ENCODE measurements around the gene RTF2. TPM values are rescaled to one million over a fixed set of nuclear protein-coding genes. Genes with fewer than 3 reads are reported as not detected.

The RTF2 gene
- total and polyA plus RNA-seq, 4 donors: 68.1 to 95.9 (median 77.5) TPM

DNA sequence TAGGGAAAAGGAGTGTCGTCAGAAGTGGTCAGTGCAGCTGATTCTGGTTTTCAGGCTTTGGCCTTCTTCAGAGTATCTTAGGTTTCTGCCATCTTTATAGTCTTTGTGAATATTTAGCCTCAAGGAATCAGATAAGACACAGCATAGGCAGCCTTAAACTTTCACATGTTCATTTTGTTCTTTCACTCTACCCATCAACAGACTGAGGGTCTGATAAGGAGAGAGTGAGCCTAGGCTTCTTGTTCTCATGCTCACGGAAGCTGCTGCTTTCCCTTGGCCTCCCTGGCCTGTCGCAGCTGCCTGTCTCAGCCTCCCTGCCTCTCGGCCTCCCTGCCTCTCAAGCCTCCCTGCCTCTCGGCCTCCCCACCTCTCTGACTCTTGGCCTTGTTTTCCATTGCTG, 20.1 kb downstream of the RTF2 start:
- no peak overlapping the region for H3K27ac ChIP-seq (ENCODE audit: low read depth in 1 of 2, low read length in 2 of 2)
- DNase-seq: no peak
- 94 to 95% methylated on average over 5 of the region's 5 CpGs for WGBS, 2 donors
- no peaks in the 10 kb centered on the region for H3K4me1 ChIP-seq (ENCODE audit: control insufficient read depth in 1 of 2, insufficient read depth in 2 of 2, low read length in 2 of 2)
- intact Hi-C loops (cut with DNase I): no loop called here
- no peaks in the 10 kb centered on the region for H3K9me3 ChIP-seq (ENCODE audit: control insufficient read depth, low read length)
- peaks cover 2 to 3% of the 10 kb centered on the region in 2 donors for H3K36me3 ChIP-seq (ENCODE audit: control insufficient read depth in 1 of 2, insufficient read depth in 2 of 2, low read length in 1 of 2)
- H3K4me3 ChIP-seq (ENCODE audit: low read length in 2 of 2): no peak overlapping the region
- no peak for ATAC-seq (ENCODE audit: low FRiP score)
- H3K27me3 ChIP-seq (ENCODE audit: control insufficient read depth in 1 of 2, insufficient read depth in 2 of 2, low read length in 1 of 2): no peaks in the 10 kb centered on the region

DNA sequence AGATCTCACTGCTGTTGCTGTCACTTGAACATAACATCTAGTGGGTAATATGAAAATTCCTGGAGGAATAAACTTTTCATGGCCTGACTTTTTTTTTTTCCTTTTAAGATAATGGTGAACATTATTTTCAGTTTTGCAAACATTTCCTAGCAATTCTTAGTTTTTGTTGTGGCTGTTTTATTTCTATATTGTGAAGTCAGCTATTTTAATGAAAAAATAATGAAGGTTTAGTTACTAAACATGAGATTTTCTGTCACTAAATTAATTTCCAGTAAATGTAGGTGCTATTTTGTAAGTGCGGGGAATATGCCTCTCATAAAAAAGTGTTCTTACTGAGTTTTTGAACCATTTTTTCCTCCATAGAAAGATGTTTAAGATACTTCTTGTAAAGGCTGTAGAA, 32.7 kb downstream of the RTF2 start:
- Histone ChIP-seq H3K36me3 (ENCODE audit: control insufficient read depth in 1 of 2, insufficient read depth in 2 of 2, low read length in 1 of 2) (no peaks in the 10 kb centered on the region), H3K27ac (ENCODE audit: low read depth in 1 of 2, low read length in 2 of 2) (no peak overlapping the region), H3K4me3 (ENCODE audit: low read length in 2 of 2) (no peak overlapping the region), H3K27me3 (ENCODE audit: control insufficient read depth in 1 of 2, insufficient read depth in 2 of 2, low read length in 1 of 2) (no peaks in the 10 kb centered on the region), H3K4me1 (ENCODE audit: control insufficient read depth in 1 of 2, insufficient read depth in 2 of 2, low read length in 2 of 2) (no peaks in the 10 kb centered on the region), H3K9me3 (ENCODE audit: control insufficient read depth, low read length) (no peaks in the 10 kb centered on the region)
- DNase-seq (no peak), ATAC-seq (ENCODE audit: low FRiP score) (no peak)
- WGBS, 2 donors: 99 to 100% methylated on average over 1 of the region's 1 CpG
- intact Hi-C loops (cut with DNase I): no loop called here

- Histone ChIP-seq H3K4me3 (ENCODE audit: low read length in 2 of 2) (no peak overlapping the region), H3K27ac (ENCODE audit: low read depth in 1 of 2, low read length in 2 of 2) (no peak overlapping the region), H3K27me3 (ENCODE audit: control insufficient read depth in 1 of 2, insufficient read depth in 2 of 2, low read length in 1 of 2) (no peaks in the 10 kb centered on the region), H3K4me1 (ENCODE audit: control insufficient read depth in 1 of 2, insufficient read depth in 2 of 2, low read length in 2 of 2) (no peaks in the 10 kb centered on the region), H3K36me3 (ENCODE audit: control insufficient read depth in 1 of 2, insufficient read depth in 2 of 2, low read length in 1 of 2) (no peaks in the 10 kb centered on the region), H3K9me3 (ENCODE audit: control insufficient read depth, low read length) (no peaks in the 10 kb centered on the region)
- no peak for ATAC-seq (ENCODE audit: low FRiP score)
- intact Hi-C loops (cut with DNase I): no loop called here
- WGBS, 2 donors: 86 to 90% methylated on average over 8 of the region's 8 CpGs
- DNase-seq: no peak
Observed at GRCh38 chr20:56503916-56504315, 35.5 kb downstream of the RTF2 start.

- Histone ChIP-seq H3K27me3 (ENCODE audit: control insufficient read depth in 1 of 2, insufficient read depth in 2 of 2, low read length in 1 of 2) (no peaks in the 10 kb centered on the region), H3K36me3 (ENCODE audit: control insufficient read depth in 1 of 2, insufficient read depth in 2 of 2, low read length in 1 of 2) (no peaks in the 10 kb centered on the region), H3K4me3 (ENCODE audit: low read length in 2 of 2) (no peak overlapping the region), H3K27ac (ENCODE audit: low read depth in 1 of 2, low read length in 2 of 2) (no peak overlapping the region), H3K4me1 (ENCODE audit: control insufficient read depth in 1 of 2, insufficient read depth in 2 of 2, low read length in 2 of 2) (no peaks in the 10 kb centered on the region), H3K9me3 (ENCODE audit: control insufficient read depth, low read length) (no peaks in the 10 kb centered on the region)
- ATAC-seq (ENCODE audit: low FRiP score) (no peak), DNase-seq (no peak)
- intact Hi-C loops (cut with DNase I): no loop called here
- WGBS, 2 donors: 82 to 83% methylated on average over 9 of the region's 9 CpGs
Observed at GRCh38 chr20:56504373-56505005, 36.1 kb downstream of the RTF2 start.

GRCh38 chr20:56506103-56506502, 37.7 kb downstream of the RTF2 start:
- whole genome bisulfite sequencing, 2 donors: 60 to 64% methylated on average over 3 of the region's 3 CpGs
- ATAC-seq (ENCODE audit: low FRiP score) (no peak), DNase-seq (no peak)
- Histone ChIP-seq H3K4me1 (ENCODE audit: control insufficient read depth in 1 of 2, insufficient read depth in 2 of 2, low read length in 2 of 2) (no peaks in the 10 kb centered on the region), H3K4me3 (ENCODE audit: low read length in 2 of 2) (no peak overlapping the region), H3K27me3 (ENCODE audit: control insufficient read depth in 1 of 2, insufficient read depth in 2 of 2, low read length in 1 of 2) (no peaks in the 10 kb centered on the region), H3K9me3 (ENCODE audit: control insufficient read depth, low read length) (no peaks in the 10 kb centered on the region), H3K36me3 (ENCODE audit: control insufficient read depth in 1 of 2, insufficient read depth in 2 of 2, low read length in 1 of 2) (no peaks in the 10 kb centered on the region), H3K27ac (ENCODE audit: low read depth in 1 of 2, low read length in 2 of 2) (no peak overlapping the region)
- intact Hi-C loops (cut with DNase I): no loop called here

DNA sequence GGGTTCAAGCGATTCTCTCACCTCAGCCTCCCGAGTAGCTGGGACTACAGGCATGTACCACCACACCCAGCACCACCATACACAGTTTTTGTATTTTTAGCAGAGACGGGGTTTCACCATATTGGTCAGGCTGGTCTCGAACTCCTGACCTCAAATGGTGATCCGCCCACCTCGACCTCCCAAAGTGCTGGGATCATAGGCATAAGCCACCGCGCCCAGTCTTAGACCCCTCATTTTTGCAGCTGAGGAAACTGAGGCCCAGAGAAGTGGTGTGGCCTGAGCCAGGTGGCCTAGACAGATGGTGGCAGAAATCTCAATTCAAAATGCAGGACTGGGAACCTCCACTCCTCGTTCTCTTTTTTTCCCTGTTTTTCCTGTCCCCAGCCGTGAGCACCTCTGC, 43.5 kb downstream of the RTF2 start:
- DNase-seq (no peak), ATAC-seq (ENCODE audit: low FRiP score) (no peak)
- no peaks in the 10 kb centered on the region for H3K27me3 ChIP-seq (ENCODE audit: control insufficient read depth in 1 of 2, insufficient read depth in 2 of 2, low read length in 1 of 2)
- H3K9me3 ChIP-seq (ENCODE audit: control insufficient read depth, low read length): no peaks in the 10 kb centered on the region
- no peaks in the 10 kb centered on the region for H3K4me1 ChIP-seq (ENCODE audit: control insufficient read depth in 1 of 2, insufficient read depth in 2 of 2, low read length in 2 of 2)
- H3K4me3 ChIP-seq (ENCODE audit: low read length in 2 of 2): no peak overlapping the region
- WGBS, 2 donors: 95 to 97% methylated on average over 10 of the region's 10 CpGs
- H3K36me3 ChIP-seq (ENCODE audit: control insufficient read depth in 1 of 2, insufficient read depth in 2 of 2, low read length in 1 of 2): no peaks in the 10 kb centered on the region
- intact Hi-C loops (cut with DNase I): no loop called here
- H3K27ac ChIP-seq (ENCODE audit: low read depth in 1 of 2, low read length in 2 of 2): no peak overlapping the region

DNA sequence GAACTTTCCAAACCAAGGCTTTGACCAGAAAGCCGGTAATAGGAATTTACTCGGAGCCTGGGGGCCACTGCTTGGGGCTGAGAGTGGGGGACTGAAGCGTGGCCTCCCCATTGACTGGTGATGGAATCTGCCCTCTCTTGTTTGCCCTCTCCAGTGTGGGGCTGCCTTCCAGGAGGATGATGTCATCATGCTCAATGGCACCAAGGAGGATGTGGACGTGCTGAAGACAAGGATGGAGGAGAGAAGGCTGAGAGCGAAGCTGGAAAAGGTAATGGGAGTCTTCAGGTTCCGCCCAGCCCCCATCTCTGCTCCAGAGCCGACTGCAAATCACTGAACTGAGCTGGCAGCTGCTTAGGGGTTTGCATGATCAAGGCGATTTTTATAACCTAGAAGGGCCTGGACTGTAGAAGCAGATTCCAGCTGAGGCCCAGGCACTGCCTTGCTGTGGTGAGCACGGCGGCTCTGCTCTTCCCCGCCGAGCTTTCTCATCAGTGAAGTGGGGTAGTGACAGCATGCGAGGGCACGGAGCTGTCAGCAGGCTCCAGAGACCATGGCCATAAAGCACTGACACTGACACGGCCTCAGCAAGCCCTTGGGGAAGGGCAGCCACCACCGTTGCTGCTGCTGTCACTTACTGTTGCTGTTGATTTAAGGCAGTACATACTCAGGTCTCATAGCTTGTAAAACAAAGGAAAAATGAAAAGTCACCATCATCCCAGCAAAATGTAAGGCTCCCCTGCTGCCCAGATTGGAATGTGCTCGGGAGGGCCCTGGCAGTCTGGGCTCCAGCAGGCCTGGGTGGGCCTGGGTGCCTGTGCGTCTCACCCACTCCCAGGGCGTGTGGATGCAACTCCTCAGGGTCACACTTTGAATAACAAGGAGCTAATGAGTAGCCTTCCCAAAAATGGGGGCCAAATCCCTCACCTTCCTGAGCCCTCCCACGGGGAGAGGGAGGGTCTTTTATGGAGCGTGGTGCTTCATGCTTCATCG, 45.0 kb downstream of the RTF2 start:
- Histone ChIP-seq H3K27ac (ENCODE audit: low read depth in 1 of 2, low read length in 2 of 2) (no peak overlapping the region), H3K4me1 (ENCODE audit: control insufficient read depth in 1 of 2, insufficient read depth in 2 of 2, low read length in 2 of 2) (no peaks in the 10 kb centered on the region), H3K4me3 (ENCODE audit: low read length in 2 of 2) (no peak overlapping the region), H3K36me3 (ENCODE audit: control insufficient read depth in 1 of 2, insufficient read depth in 2 of 2, low read length in 1 of 2) (peaks cover 0 to 8% of the 10 kb centered on the region in 2 donors), H3K27me3 (ENCODE audit: control insufficient read depth in 1 of 2, insufficient read depth in 2 of 2, low read length in 1 of 2) (no peaks in the 10 kb centered on the region), H3K9me3 (ENCODE audit: control insufficient read depth, low read length) (no peaks in the 10 kb centered on the region)
- DNase-seq: no peak
- intact Hi-C loops (cut with DNase I): no loop called here
- WGBS, 2 donors: 63 to 72% methylated on average over 22 of the region's 22 CpGs
- no peak for ATAC-seq (ENCODE audit: low FRiP score)

GRCh38 chr20:56516631-56517030, 48.2 kb downstream of the RTF2 start:
- Histone ChIP-seq H3K27ac (ENCODE audit: low read depth in 1 of 2, low read length in 2 of 2) (no peak overlapping the region), H3K4me3 (ENCODE audit: low read length in 2 of 2) (no peak overlapping the region), H3K36me3 (ENCODE audit: control insufficient read depth in 1 of 2, insufficient read depth in 2 of 2, low read length in 1 of 2) (peaks cover 5 to 18% of the 10 kb centered on the region in 2 donors), H3K4me1 (ENCODE audit: control insufficient read depth in 1 of 2, insufficient read depth in 2 of 2, low read length in 2 of 2) (no peaks in the 10 kb centered on the region), H3K9me3 (ENCODE audit: control insufficient read depth, low read length) (peaks cover 4% of the 10 kb centered on the region), H3K27me3 (ENCODE audit: control insufficient read depth in 1 of 2, insufficient read depth in 2 of 2, low read length in 1 of 2) (no peaks in the 10 kb centered on the region)
- DNase-seq (no peak), ATAC-seq (ENCODE audit: low FRiP score) (no peak)
- WGBS, 2 donors: 79 to 86% methylated on average over 5 of the region's 5 CpGs
- intact Hi-C loops (cut with DNase I): no loop called here

DNA sequence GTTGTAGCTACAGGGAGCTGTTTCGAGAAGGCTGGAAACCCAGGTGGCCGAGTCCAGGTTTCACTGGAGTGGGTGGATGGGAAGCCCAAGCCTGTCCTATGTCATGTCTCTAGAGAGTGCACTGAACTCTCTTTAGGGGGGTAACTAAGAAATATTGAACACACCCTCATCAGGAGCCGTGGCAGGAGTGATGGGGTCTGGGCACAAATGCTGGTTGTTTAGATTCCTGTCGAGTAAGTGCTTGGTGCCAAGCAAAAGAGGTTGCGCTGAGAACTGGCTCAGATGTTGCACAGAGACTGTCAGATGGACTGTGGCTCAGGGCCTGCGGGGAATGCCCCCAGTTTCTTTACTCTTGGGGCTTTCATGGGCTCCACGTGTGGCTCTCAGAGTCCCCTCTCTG, 48.8 kb downstream of the RTF2 start:
- H3K36me3 ChIP-seq (ENCODE audit: control insufficient read depth in 1 of 2, insufficient read depth in 2 of 2, low read length in 1 of 2): peaks cover 5 to 18% of the 10 kb centered on the region in 2 donors
- WGBS, 2 donors: 86 to 92% methylated on average over 7 of the region's 7 CpGs
- H3K9me3 ChIP-seq (ENCODE audit: control insufficient read depth, low read length): peaks cover 4% of the 10 kb centered on the region
- H3K27me3 ChIP-seq (ENCODE audit: control insufficient read depth in 1 of 2, insufficient read depth in 2 of 2, low read length in 1 of 2): no peaks in the 10 kb centered on the region
- intact Hi-C loops (cut with DNase I): no loop called here
- no peak for DNase-seq
- no peak overlapping the region for H3K27ac ChIP-seq (ENCODE audit: low read depth in 1 of 2, low read length in 2 of 2)
- H3K4me1 ChIP-seq (ENCODE audit: control insufficient read depth in 1 of 2, insufficient read depth in 2 of 2, low read length in 2 of 2): no peaks in the 10 kb centered on the region
- no peak for ATAC-seq (ENCODE audit: low FRiP score)
- H3K4me3 ChIP-seq (ENCODE audit: low read length in 2 of 2): no peak overlapping the region
